Measurements from ENCODE around the gene GSTT4.
"Not testable (repeated sequence)": the region's sequence is repeated elsewhere in the genome, so short reads cannot be mapped to it uniquely, and the experiment has no call there.

DNA sequence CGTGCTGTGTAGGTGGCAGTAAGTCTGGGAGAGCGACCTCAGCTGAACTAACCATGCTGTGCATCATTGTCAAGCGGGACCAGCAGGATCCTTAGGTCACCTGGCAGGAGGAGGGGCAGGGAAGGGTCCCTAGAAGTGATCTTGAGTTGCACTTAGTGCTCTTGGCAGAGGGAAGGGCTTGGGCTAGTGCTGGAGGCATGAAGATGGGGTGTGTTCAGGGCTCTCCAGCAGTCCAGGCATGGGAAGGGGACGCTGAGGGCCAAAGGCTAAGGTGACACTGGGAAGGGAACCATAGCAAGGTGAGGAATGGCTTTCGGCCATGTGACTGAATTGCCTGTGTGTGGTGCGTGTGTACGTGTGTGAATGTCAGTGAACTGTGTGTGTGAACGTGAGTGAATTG is 19.2 kb downstream of the GSTT4 start:
- not testable (repeated sequence) for TF ChIP-seq ZNF561 (CRISPR knock-in tag; conservative IDR thresholded peaks at IDR 0.05); CHD1 (IDR thresholded peaks at IDR 0.05; ENCODE audit: low read length); L3MBTL2 (IDR thresholded peaks at IDR 0.05); FOXK1 (CRISPR knock-in tag; IDR thresholded peaks at IDR 0.05; ENCODE audit: borderline replicate concordance); JUNB (CRISPR knock-in tag; conservative IDR thresholded peaks at IDR 0.05); MAZ (CRISPR knock-in tag; conservative IDR thresholded peaks at IDR 0.05 in 1 of 2, IDR thresholded peaks at IDR 0.05 in 1 of 2); NRF1 (conservative IDR thresholded peaks at IDR 0.05 in 1 of 2, IDR thresholded peaks at IDR 0.05 in 1 of 2); ZNF717 (CRISPR knock-in tag; IDR thresholded peaks at IDR 0.05)
- TF ChIP-seq, protein P1, sequence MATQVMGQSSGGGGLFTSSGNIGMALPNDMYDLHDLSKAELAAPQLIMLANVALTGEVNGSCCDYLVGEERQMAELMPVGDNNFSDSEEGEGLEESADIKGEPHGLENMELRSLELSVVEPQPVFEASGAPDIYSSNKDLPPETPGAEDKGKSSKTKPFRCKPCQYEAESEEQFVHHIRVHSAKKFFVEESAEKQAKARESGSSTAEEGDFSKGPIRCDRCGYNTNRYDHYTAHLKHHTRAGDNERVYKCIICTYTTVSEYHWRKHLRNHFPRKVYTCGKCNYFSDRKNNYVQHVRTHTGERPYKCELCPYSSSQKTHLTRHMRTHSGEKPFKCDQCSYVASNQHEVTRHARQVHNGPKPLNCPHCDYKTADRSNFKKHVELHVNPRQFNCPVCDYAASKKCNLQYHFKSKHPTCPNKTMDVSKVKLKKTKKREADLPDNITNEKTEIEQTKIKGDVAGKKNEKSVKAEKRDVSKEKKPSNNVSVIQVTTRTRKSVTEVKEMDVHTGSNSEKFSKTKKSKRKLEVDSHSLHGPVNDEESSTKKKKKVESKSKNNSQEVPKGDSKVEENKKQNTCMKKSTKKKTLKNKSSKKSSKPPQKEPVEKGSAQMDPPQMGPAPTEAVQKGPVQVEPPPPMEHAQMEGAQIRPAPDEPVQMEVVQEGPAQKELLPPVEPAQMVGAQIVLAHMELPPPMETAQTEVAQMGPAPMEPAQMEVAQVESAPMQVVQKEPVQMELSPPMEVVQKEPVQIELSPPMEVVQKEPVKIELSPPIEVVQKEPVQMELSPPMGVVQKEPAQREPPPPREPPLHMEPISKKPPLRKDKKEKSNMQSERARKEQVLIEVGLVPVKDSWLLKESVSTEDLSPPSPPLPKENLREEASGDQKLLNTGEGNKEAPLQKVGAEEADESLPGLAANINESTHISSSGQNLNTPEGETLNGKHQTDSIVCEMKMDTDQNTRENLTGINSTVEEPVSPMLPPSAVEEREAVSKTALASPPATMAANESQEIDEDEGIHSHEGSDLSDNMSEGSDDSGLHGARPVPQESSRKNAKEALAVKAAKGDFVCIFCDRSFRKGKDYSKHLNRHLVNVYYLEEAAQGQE (IDR thresholded peaks at IDR 0.05; ENCODE audit: borderline replicate concordance), result not testable (repeated sequence)
- TF ChIP-seq, protein P1 (CRISPR knock-in tag; IDR thresholded peaks at IDR 0.05; ENCODE audit: low read depth), result not testable (repeated sequence)
- TF ChIP-seq, protein P2, sequence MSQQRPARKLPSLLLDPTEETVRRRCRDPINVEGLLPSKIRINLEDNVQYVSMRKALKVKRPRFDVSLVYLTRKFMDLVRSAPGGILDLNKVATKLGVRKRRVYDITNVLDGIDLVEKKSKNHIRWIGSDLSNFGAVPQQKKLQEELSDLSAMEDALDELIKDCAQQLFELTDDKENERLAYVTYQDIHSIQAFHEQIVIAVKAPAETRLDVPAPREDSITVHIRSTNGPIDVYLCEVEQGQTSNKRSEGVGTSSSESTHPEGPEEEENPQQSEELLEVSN (IDR thresholded peaks at IDR 0.05; ENCODE audit: borderline replicate concordance in 1 of 2, extremely low read depth in 1 of 2, insufficient read depth in 1 of 2, insufficient read length in 1 of 2, low read depth in 1 of 2, low read length in 1 of 2, poor library complexity in 1 of 2, severe bottlenecking in 1 of 2), result not testable (repeated sequence)

Data from K562 (cell line).